HepG2 (cell line): Measurements from ENCODE around the gene AMER3. TPM values are rescaled to one million over a fixed set of nuclear protein-coding genes. Genes with fewer than 3 reads are reported as not detected.

Experiments used
- ATF5 ChIP-seq: sonication (generic); formaldehyde crosslinking; IDR thresholded peaks from 2 replicates; pipeline ENCODE4 v1.4.0; 2020; ENCODE audit warnings: mild to moderate bottlenecking, low read depth, missing genetic modification reagents
- BRCA1 ChIP-seq: sonication (generic); formaldehyde crosslinking; IDR thresholded peaks from 2 replicates; pipeline ENCODE4 v1.4.0; 2020; ENCODE audit warnings: missing genetic modification reagents
- CBX2 ChIP-seq, 2 experiments: fragments of 200-600 bp in 1 of 2; sonication (generic); formaldehyde crosslinking in 1 of 2; IDR thresholded peaks; 2 replicates each; pipeline versions ENCODE4 v1.7.0 to v1.8.1; 2018 to 2022; ENCODE audit warnings: low read depth in 2 of 2, low read length in 1 of 2, mild to moderate bottlenecking in 1 of 2, missing genetic modification reagents in 1 of 2
- CEBPG ChIP-seq: IDR thresholded peaks from 2 replicates; pipeline ENCODE4 v1.6.1; 2016
- DMAP1 ChIP-seq: IDR thresholded peaks from 2 replicates; pipeline ENCODE4 v1.6.1; 2016
- DRAP1 ChIP-seq: IDR thresholded peaks from 2 replicates; pipeline ENCODE4 v1.6.1; 2016; ENCODE audit warnings: missing genetic modification reagents, missing compliant biosample characterization
- EHMT2 ChIP-seq: fragments of 200-600 bp; sonication (generic); IDR thresholded peaks from 2 replicates; pipeline ENCODE4 v1.7.0; 2017; ENCODE audit warnings: antibody characterized with exemption, low read depth, low read length, borderline replicate concordance
- FOXK2 ChIP-seq: fragments of 450-650 bp; IDR thresholded peaks from 2 replicates; pipeline ENCODE4 v1.6.1; 2016
- HINFP ChIP-seq: sonication (generic); formaldehyde crosslinking; IDR thresholded peaks from 2 replicates; pipeline ENCODE4 v1.4.0; 2020; ENCODE audit warnings: low read depth, mild to moderate bottlenecking, missing genetic modification reagents
- IRF9 ChIP-seq: sonication (generic); formaldehyde crosslinking; IDR thresholded peaks from 2 replicates; pipeline ENCODE4 v1.8.0; 2022; ENCODE audit warnings: missing genetic modification reagents, mild to moderate bottlenecking, borderline replicate concordance
- ISX ChIP-seq: sonication (generic); formaldehyde crosslinking; conservative IDR thresholded peaks from 2 replicates; pipeline ENCODE4 v1.5.0; 2020; ENCODE audit warnings: missing genetic modification reagents
- JDP2 ChIP-seq: sonication (generic); formaldehyde crosslinking; IDR thresholded peaks from 2 replicates; pipeline ENCODE4 v1.8.1; 2022; ENCODE audit warnings: missing genetic modification reagents, borderline replicate concordance
- MYNN ChIP-seq: sonication (generic); formaldehyde crosslinking; IDR thresholded peaks from 2 replicates; pipeline ENCODE4 v1.4.0; 2020; ENCODE audit warnings: mild to moderate bottlenecking, low read depth, missing genetic modification reagents
- NR2C2 ChIP-seq: sonication (generic); formaldehyde crosslinking; IDR thresholded peaks from 2 replicates; pipeline ENCODE4 v1.4.0; 2020; ENCODE audit warnings: missing genetic modification reagents, mild to moderate bottlenecking, moderate library complexity, borderline replicate concordance
- RBM39 ChIP-seq: fragments of 200-400 bp; formaldehyde crosslinking; IDR thresholded peaks from one replicate; pipeline ENCODE4 v1.6.1; 2018; ENCODE audit warnings: antibody characterized with exemption, mild to moderate bottlenecking, low read depth, low read length; ENCODE audit not compliant: poor library complexity, severe bottlenecking
- TOPORS ChIP-seq: sonication (generic); formaldehyde crosslinking; IDR thresholded peaks from 2 replicates; pipeline ENCODE4 v1.8.0; 2023; ENCODE audit warnings: mild to moderate bottlenecking, missing genetic modification reagents
- TRIM24 ChIP-seq: sonication (generic); formaldehyde crosslinking; IDR thresholded peaks from 2 replicates; pipeline ENCODE4 v1.8.0; 2022; ENCODE audit warnings: mild to moderate bottlenecking, missing genetic modification reagents
- ZBTB3 ChIP-seq: sonication (generic); formaldehyde crosslinking; IDR thresholded peaks from 2 replicates; pipeline ENCODE4 v1.4.0; 2020; ENCODE audit warnings: low read depth, mild to moderate bottlenecking, moderate library complexity, missing genetic modification reagents, borderline replicate concordance
- ZNF160 ChIP-seq: sonication (generic); formaldehyde crosslinking; IDR thresholded peaks from 2 replicates; pipeline ENCODE4 v1.8.0; 2022; ENCODE audit warnings: mild to moderate bottlenecking, inconsistent platforms, missing genetic modification reagents
- ZNF180 ChIP-seq: sonication (generic); formaldehyde crosslinking; IDR thresholded peaks from 2 replicates; pipeline ENCODE4 v1.4.0; 2020; ENCODE audit warnings: low read depth, missing genetic modification reagents, borderline replicate concordance
- ZNF460 ChIP-seq: sonication (generic); formaldehyde crosslinking; IDR thresholded peaks from 2 replicates; pipeline ENCODE4 v1.5.1; 2020; ENCODE audit warnings: missing genetic modification reagents, mild to moderate bottlenecking, borderline replicate concordance
- ZNF468 ChIP-seq: sonication (generic); formaldehyde crosslinking; IDR thresholded peaks from 2 replicates; pipeline ENCODE4 v1.8.0; 2022; ENCODE audit warnings: mild to moderate bottlenecking, moderate library complexity, missing genetic modification reagents
- ZNF703 ChIP-seq: sonication (generic); formaldehyde crosslinking; IDR thresholded peaks from 2 replicates; pipeline ENCODE4 v1.5.1; 2020; ENCODE audit warnings: missing genetic modification reagents, mild to moderate bottlenecking, moderate library complexity, borderline replicate concordance
- ZNF772 ChIP-seq: sonication (generic); formaldehyde crosslinking; IDR thresholded peaks from 2 replicates; pipeline ENCODE4 v1.5.0; 2020; ENCODE audit warnings: mild to moderate bottlenecking, missing genetic modification reagents
- ZNF775 ChIP-seq: sonication (generic); formaldehyde crosslinking; IDR thresholded peaks from 2 replicates; pipeline ENCODE4 v1.4.0; 2020; ENCODE audit warnings: missing genetic modification reagents, mild to moderate bottlenecking, moderate library complexity, borderline replicate concordance
- ZSCAN31 ChIP-seq: sonication (generic); formaldehyde crosslinking; IDR thresholded peaks from 2 replicates; pipeline ENCODE4 v1.5.0; 2020; ENCODE audit warnings: low read depth, mild to moderate bottlenecking, missing genetic modification reagents
- polyA plus RNA-seq, 8 experiments: library from polyadenylated mRNA; depleted of rRNA in 3 of 8; stranded (reverse) in 7 of 8; unstranded in 1 of 8; fragments of >200 nt; fragmentation: Illumina TruSeq in 4 of 8; extraction: Trizol in 4 of 8; gene quantifications; 2 replicates each; pipeline versions ENCODE4 v1.2.1 to v1.2.3, GENCODE V29; 2011 to 2016; ENCODE audit warnings: low read depth in 4 of 8, missing spikeins in 1 of 8, mixed read lengths in 1 of 8; ENCODE audit not compliant: insufficient read depth in 1 of 8
- total RNA-seq, 5 experiments: library from RNA; depleted of rRNA; stranded (reverse); fragments of >200 nt; fragmentation: Illumina TruSeq; extraction: Trizol; gene quantifications; 2 replicates each; pipeline ENCODE4 v1.2.3, GENCODE V29; 2016; ENCODE audit warnings: low read depth in 1 of 5

Gene AMER3
- total and polyA plus RNA-seq, 2 of the 13 experiments (the other 11 are each of a cell fraction or from before 2014, with no cell fraction given), result not detected

- TF ChIP-seq IRF9 (CRISPR knock-in tag) (peak; percentile 86; the same call in 1 of the 2 replicates), RBM39 (peak; percentile 82), CBX2 (IDR thresholded peaks at IDR 0.05; ENCODE audit: low read depth, low read length) (no peak), CBX2 (CRISPR knock-in tag; IDR thresholded peaks at IDR 0.05; ENCODE audit: low read depth) (no peak), ZNF775 (CRISPR knock-in tag) (no peak), BRCA1 (CRISPR knock-in tag) (peak; percentile 65; the same call in 1 of the 2 replicates), ZNF180 (CRISPR knock-in tag) (no peak), CEBPG (CRISPR knock-in tag) (no peak; the same call in 1 of the 2 replicates), ZNF460 (CRISPR knock-in tag) (no peak), ZNF703 (peak; percentile 28; the same call in 1 of the 2 replicates), TRIM24 (CRISPR knock-in tag) (no peak), MYNN (CRISPR knock-in tag) (no peak), DRAP1 (peak; percentile 18; the same call in 1 of the 2 replicates), ISX (no peak; the same call in 1 of the 2 replicates), FOXK2 (no peak), ATF5 (CRISPR knock-in tag) (no peak), NR2C2 (CRISPR knock-in tag) (no peak), ZSCAN31 (CRISPR knock-in tag) (peak; percentile 60; the same call in 1 of the 2 replicates), JDP2 (no peak), EHMT2 (no peak), ZBTB3 (CRISPR knock-in tag) (no peak; the same call in 1 of the 2 replicates), HINFP (CRISPR knock-in tag) (peak; percentile 53; the same call in 1 of the 2 replicates), ZNF160 (peak; percentile 32; the same call in 1 of the 2 replicates), ZNF772 (CRISPR knock-in tag) (peak; percentile 73), TOPORS (peak; percentile 81; the same call in 1 of the 2 replicates), DMAP1 (peak; percentile 71; the same call in 1 of the 2 replicates), ZNF468 (0 out of 2 replicates have a peak, but pooled peaks have one; percentile 20)
These were observed 42.4 kb downstream of the AMER3 start (continued) for GRCh38 chr2:130797493-130798435.
